GM18907 (cell line): ENCODE measurements around the gene REL.
"Not testable (repeated sequence)": the region's sequence is repeated elsewhere in the genome, so short reads cannot be mapped to it uniquely, and the experiment has no call there.

ENCODE experiments used
- ATAC-seq: cut with Tn5 transposase; IDR thresholded peaks from one replicate; pipeline ENCODE4 v1.9.1; 2021; ENCODE audit warnings: mild to moderate bottlenecking, moderate library complexity; ENCODE audit not compliant: unreplicated experiment

Gene REL

DNA sequence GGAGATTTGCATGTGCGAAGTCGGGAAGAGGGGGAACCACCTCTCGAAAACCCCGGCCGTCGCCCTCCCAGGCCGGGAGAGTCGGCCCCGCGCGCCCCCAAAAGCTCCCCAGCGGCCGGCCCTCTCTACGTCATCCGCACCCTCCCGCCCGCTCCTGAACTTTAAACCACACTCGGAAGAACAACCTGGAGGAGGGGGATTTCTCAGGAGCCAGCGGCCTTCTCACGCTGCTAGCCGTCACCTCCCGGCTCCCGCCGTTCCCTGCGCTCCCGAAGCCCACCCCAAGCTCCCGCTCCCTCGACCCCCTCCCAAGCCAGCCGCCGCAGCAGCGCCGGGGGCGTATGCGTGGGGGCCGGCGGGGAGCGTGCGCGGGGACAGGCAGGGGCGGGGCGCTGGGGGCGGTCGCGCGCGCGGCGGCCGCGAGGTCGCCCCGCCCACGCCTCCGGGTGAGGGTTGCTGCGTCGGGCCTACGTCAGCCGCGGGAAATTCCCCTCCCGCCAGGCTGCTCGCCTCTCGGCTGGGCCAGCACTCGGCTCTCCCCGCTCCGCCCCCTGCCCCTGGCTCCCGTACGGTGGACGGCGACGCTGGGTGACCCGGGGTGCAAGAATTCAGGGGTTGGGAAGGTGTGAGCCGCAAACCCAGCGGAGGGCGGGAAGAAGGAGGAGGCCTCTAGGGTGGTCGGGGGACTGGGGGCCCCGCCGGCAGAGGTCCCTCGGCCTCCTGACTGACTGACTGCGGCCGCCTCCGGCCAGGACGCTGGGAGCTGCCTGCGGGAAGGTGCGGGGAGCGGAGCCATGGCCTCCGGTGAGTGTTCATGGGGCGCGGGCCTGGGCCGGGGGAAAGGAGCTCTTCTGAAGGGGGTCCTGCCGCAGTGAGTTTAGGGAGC is at the start of gene REL:
Gene REL, plus strand, starts transcription at position 528 of the 886 bp plus-strand sequence. Its CDS starts 267 bp downstream, at position 795.
- ATAC-seq, result peak; percentile 87

DNA sequence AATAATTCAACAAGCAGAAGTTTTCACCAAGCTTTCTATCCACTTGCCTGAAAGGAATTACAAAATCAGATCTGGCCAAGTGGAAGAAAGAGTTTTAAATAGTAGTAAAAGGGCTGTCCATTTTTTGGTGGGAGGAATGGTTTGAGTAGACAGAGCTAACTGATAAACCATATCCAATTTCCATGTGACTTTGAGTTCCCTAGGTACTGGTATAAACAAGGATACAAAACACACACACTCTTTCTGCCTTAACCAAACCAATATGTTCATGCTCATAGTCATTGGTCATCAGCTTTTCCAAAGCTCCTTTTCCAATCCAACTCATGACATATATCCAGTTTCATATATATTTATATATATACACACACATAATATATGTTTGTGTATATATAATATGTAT is 49.5 kb upstream of the REL start:
- no peak for ATAC-seq

DNA sequence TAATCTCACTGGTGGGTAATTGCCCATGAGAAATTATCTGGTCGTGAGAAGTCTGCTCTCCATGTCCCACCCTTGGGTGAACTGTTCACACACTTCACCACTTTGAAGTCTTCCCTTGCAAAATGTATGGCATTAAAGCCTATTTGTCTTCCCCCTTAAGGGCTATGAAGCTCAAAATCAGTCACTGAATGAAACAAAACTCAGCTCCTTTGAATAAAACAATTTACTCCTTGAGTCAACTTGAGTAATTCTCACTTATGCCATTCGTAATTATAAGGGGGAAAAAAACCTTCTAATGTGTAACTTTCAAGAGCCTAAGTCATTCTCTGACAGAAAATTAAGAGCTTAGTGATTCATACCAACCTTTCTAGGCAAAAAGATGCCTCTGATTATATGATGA is 48.8 kb upstream of the REL start:
- no peak for ATAC-seq

DNA sequence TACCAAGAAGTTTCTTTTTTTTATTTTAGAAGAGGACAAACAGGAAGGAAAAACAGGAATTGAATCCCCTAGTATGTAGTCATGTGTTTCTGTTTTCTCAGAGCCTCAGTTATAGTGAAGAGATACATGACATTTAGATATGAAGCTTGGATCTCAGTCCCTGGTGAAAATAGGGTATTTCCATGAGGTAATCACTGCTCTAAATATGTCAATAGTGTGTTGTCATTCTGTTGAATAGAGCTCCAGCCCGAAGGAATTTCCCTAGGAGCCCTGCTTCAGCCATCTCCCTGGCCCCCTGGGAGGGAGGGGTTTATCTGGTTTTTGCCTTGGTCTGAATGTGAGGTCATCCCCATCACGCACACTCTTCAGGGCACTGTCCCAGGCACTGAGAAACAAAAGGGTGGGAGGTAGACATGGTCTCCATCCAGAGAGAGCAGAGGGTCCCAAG is 47.1 kb upstream of the REL start:
- ATAC-seq, result peak; percentile 62

DNA sequence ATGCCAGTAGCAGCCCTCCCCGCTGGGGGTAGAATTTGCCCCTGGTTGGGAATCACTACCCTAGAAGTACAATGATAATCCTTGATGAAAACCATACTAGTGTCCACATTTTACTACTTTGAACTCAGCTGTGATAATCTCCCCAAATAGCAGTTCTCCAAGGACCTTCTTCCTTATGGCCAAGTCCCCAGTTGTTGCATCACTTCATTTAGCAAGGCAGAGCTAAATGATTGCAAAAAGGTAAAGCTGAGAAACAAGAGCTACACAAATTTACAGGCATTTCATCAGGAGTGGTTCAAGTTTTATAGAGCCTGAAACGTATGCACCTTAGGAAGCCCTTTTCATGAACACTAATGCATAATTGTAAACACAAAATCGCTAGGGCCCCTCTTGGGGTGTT is 44.9 kb upstream of the REL start:
- ATAC-seq, result no peak

GRCh38 chr2:60837123-60837522 is 44.3 kb upstream of the REL start:
- ATAC-seq, result no peak

DNA sequence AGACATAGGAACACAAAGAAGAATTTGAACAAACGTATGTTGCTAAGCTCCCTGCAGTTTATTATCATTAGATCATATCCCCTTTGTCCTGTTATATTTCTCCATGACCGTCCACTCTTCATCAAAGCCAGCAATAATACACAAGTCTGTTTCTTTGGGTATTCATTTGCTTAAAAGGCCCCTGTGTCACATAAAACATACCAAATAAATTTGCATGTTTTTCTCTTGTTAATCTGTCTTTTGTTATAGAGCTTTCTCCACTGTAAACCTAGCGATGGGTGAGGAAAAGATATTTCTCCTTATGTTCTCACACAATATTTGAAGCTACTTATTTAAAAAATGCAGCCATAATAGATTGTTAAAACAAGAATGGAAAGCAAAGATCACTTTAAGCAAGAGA is 42.9 kb upstream of the REL start:
- no peak for ATAC-seq

- peak; percentile 61 for ATAC-seq
Measured at GRCh38 chr2:60839126-60839813, 42.1 kb upstream of the REL start.

GRCh38 chr2:60840880-60841279 is 40.5 kb upstream of the REL start:
- peak; percentile 67 for ATAC-seq

GRCh38 chr2:60843006-60843405 is 38.4 kb upstream of the REL start:
- no peak for ATAC-seq

GRCh38 chr2:60844105-60844504 is 37.3 kb upstream of the REL start:
- ATAC-seq, result no peak

DNA sequence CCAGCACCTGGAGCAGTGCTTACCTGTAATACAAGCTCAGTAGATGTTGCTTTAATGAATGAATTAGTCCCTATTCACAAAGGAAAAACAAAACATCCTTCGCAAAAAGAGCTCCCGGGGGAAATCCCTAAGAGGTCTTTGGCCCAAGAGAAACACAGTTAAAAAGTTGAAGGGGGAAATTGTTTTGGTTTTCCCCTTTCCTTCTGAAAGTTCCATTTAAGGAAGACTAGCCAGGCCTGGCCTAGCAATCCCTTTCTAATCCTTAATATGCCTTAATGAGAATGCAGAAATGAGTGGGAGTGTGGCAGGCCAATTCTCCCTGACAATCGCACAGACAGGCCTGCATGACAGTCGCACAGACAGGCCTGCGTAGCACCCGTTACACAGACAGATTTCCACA is 33.5 kb upstream of the REL start:
- no peak for ATAC-seq

- no peak for ATAC-seq
Measured at GRCh38 chr2:60849187-60849586, 32.2 kb upstream of the REL start.

DNA sequence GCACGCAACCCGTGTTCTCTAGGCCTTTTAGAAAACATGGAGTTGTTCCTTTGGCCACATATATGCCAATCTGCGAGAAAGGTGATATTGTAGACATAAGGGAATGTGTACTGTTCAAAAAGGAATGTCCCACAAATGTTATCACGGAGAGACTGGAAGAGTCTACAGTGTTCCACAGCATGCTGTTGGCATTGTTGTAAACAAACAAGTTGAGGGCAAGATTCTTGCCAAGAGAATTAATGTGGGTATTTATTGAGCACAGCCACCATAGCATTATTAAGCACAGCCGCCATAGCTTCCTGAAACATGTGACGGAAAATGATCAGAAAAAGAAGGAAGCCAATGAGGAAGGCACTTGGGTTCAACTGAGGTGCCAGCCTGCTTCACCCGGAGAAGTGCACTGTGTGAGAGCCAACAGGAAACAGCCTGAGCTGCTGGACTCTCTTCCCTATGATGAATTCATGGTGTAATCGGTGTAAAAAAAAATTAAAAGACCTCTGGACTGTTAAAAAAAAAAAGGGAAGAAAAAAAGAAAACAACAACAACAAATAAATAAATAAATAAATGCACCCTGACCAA is 29.0 kb upstream of the REL start:
- no peak for ATAC-seq

- no peak for ATAC-seq
Measured at GRCh38 chr2:60853531-60853930, 27.8 kb upstream of the REL start.

DNA sequence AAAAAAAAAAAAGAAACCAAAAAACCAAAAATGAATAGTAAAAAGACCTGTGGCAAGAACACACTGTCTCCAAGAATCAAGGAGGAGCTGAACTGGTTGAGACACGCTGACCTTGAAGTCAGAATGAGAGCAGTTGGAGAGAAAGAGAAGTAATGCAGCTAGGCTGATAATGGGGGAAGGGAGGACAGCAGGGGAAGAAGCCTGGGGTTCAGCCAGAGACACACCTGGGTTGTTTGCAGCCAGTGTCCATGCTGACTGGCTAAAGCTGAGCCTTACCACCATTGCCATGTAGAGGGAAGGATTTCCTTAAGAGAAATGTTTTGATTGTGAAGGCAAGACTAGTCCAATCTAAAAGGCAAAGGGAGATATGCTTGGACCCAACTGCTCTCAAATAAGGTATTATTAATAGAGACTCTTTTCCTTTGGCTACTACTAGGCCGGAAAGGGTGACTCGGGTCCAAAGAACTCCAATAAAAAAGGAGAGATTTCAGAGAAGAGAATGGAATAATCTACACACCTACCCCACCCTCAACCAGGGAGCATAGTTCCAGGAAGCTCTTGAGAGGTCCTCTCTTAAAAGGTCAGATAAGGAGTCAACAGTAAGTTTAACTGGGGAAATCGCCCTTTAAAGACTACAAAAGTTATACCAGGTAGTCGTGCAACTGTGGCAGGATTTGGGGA is 25.2 kb upstream of the REL start:
- ATAC-seq, result no peak

DNA sequence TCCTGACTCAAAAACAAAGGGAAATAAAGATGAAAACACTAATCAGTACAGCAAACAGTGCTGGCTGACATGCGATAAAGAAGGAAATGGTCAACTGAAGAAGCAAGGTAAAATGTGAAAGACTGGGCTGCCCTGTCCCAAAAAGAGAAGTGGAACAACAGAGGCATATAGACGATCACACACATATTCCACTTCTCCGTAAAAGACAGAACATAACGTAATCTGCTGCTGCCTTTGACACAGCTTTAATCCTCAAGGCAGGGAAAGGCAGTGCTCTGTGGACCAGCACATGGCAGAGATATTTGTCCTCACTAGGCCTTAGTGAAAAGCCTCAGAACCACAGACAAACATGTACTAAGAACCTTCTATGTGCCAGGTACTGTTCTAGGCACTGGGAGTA is 24.3 kb upstream of the REL start:
- no peak for ATAC-seq

- ATAC-seq, result no peak
Measured at GRCh38 chr2:60858897-60859311, 22.5 kb upstream of the REL start.

- no peak for ATAC-seq
Measured at GRCh38 chr2:60861736-60862135, 19.6 kb upstream of the REL start.

DNA sequence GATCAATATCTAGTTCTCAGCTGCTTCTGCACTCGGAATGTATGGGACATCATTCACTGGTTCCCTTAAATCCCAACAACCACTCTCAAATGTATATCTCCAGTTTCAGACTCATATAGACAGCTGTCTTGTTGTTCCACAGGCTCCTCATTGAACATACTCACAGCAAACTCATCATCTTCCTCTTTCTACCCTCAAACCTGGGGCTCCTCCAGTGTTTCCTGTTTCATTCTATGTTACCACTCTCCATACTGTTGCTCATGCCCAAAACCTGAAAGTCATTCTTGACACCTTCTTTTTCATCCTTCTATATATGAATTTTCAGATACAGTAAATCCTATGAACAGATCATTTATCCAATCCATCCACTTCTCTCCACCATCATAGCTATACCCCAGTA is 18.7 kb upstream of the REL start:
- ATAC-seq, result no peak

DNA sequence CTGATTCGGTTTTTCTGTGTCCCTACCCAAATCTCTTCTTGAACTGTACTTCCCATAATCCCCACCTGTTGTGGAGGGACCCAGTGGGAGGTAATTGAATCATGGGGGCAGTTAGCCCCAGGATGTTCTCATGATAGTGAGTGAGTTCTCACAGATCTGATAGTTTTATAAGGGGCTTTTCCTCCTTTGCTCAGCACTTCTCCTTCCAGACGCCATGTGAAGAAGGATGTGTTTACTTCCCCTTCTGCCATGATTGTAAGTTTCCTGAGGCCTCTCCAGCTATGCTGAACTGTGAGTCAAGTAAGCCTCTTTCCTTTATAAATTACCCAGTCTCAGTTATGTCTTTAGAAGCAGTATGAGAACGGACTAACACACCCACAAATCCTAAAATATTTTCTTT is 16.0 kb upstream of the REL start:
- not testable (repeated sequence) for ATAC-seq
